KG1 (cell line): Measurements from ENCODE around the gene EDNRB.
"Not testable (repeated sequence)": the region's sequence is repeated elsewhere in the genome, so short reads cannot be mapped to it uniquely, and the experiment has no call there.

Source experiments
- DNase-seq: peaks from one replicate; lab custom pipeline; 2025; lab: John Stamatoyannopoulos, UW

EDNRB gene

GRCh38 chr13:77896536-77896935, 22.1 kb downstream of the EDNRB start:
- DNase-seq: no peak

GRCh38 chr13:77894743-77895142, 23.9 kb downstream of the EDNRB start:
- DNase-seq: no peak

- DNase-seq: no peak
Observed at GRCh38 chr13:77893066-77893465, 25.6 kb downstream of the EDNRB start.

- DNase-seq: no peak
Observed at GRCh38 chr13:77892491-77892890, 26.1 kb downstream of the EDNRB start.

- DNase-seq: no peak
Observed at GRCh38 chr13:77891486-77891885, 27.1 kb downstream of the EDNRB start.

- no peak for DNase-seq
Observed at GRCh38 chr13:77891041-77891440, 27.6 kb downstream of the EDNRB start.

GRCh38 chr13:77883328-77883727, 35.3 kb downstream of the EDNRB start:
- DNase-seq: no peak

- no peak for DNase-seq
Observed at GRCh38 chr13:77878190-77878589, 40.4 kb downstream of the EDNRB start.

GRCh38 chr13:77876176-77876575, 42.5 kb downstream of the EDNRB start:
- DNase-seq: no peak

GRCh38 chr13:77874406-77874805, 44.2 kb downstream of the EDNRB start:
- DNase-seq: no peak

- no peak for DNase-seq
Observed at GRCh38 chr13:77872995-77873394, 45.6 kb downstream of the EDNRB start.

GRCh38 chr13:77871596-77871995, 47.0 kb downstream of the EDNRB start:
- DNase-seq: no peak

- no peak for DNase-seq
Observed at GRCh38 chr13:77868717-77869116, 49.9 kb downstream of the EDNRB start.

- no peak for DNase-seq
Observed at GRCh38 chr13:77866971-77867370, 51.7 kb downstream of the EDNRB start.

GRCh38 chr13:77865622-77866021, 53.0 kb downstream of the EDNRB start:
- DNase-seq: no peak

- DNase-seq: no peak
Observed at GRCh38 chr13:77863144-77863543, 55.5 kb downstream of the EDNRB start.

GRCh38 chr13:77861741-77862140, 56.9 kb downstream of the EDNRB start:
- DNase-seq: no peak

GRCh38 chr13:77860507-77860981, 58.1 kb downstream of the EDNRB start:
- no peak for DNase-seq

GRCh38 chr13:77859450-77859849, 59.2 kb downstream of the EDNRB start:
- no peak for DNase-seq

GRCh38 chr13:77857531-77858209, 61.0 kb downstream of the EDNRB start:
- DNase-seq: no peak

GRCh38 chr13:77853703-77854102, 64.9 kb downstream of the EDNRB start:
- no peak for DNase-seq

- DNase-seq: not testable (repeated sequence)
Observed at GRCh38 chr13:77848050-77848449, 70.6 kb downstream of the EDNRB start.

- DNase-seq: no peak
Observed at GRCh38 chr13:77846173-77846572, 72.5 kb downstream of the EDNRB start.
